T-helper 17 cell (primary cell): ENCODE results near the gene IRX6. TPM values are rescaled to one million over a fixed set of nuclear protein-coding genes. Genes with fewer than 3 reads are reported as not detected.

Experiments
- ATAC-seq: fragments of 150-1000 bp; cut with Tn5 transposase; 2 replicates; pipeline ENCODE4 v1.10.0; 2021; ENCODE audit warnings: mild to moderate bottlenecking, moderate library complexity
- DNase-seq, 3 donors: peaks; one replicate each; pipeline versions ENCODE4 v3.0.0 to v3.0.0-alpha.2; 2020 to 2021
- H3K9me3 ChIP-seq: one replicate; pipeline ENCODE4 v1.7.0; 2013; ENCODE audit warnings: low read length, mild to moderate bottlenecking; ENCODE audit not compliant: control insufficient read depth, poor library complexity, severe bottlenecking
- H3K27ac Mint-ChIP-seq: one replicate; pipeline ENCODE4 v1.8.0; 2022; ENCODE audit warnings: mild to moderate bottlenecking, moderate library complexity, mixed read lengths
- H3K27me3 Mint-ChIP-seq: one replicate; pipeline ENCODE4 v1.8.0; 2022; ENCODE audit warnings: mixed read lengths
- H3K36me3 Mint-ChIP-seq: one replicate; pipeline ENCODE4 v1.8.0; 2022; ENCODE audit warnings: low read depth, mixed read lengths
- H3K4me1 Mint-ChIP-seq: one replicate; pipeline ENCODE4 v1.8.0; 2022; ENCODE audit warnings: mild to moderate bottlenecking, mixed read lengths
- H3K4me3 Mint-ChIP-seq: one replicate; pipeline ENCODE4 v1.8.0; 2022; ENCODE audit warnings: mild to moderate bottlenecking, moderate library complexity, mixed read lengths
- total RNA-seq, 4 donors: library from RNA in 2 of 4; stranded (reverse) in 2 of 4; gene quantifications; one replicate each; pipeline ENCODE4 v1.2.3 and lab custom pipeline; 2022 to 2026

Gene IRX6
- total RNA-seq, result not detected
- 0 reads per million in 2 donors for total RNA-seq (lab: John Stamatoyannopoulos, UW)

GRCh38 chr16:55323637-55324271, at the start of gene IRX6:
Gene IRX6, plus strand, starts transcription at chr16:55324203. Its CDS starts 889 bp downstream, at chr16:55325092.
- H3K4me3 Mint-ChIP-seq, result no peak within 1 kb of the TSS
- H3K27me3 Mint-ChIP-seq, result peaks cover 61% of the 10 kb centered on the region
- no peaks in the 10 kb centered on the region for H3K36me3 Mint-ChIP-seq
- ATAC-seq (no peak), DNase-seq (no peak)
- H3K27ac Mint-ChIP-seq, result no peak within 1 kb of the TSS
- peaks cover 5% of the 10 kb centered on the region for H3K4me1 Mint-ChIP-seq
- no peaks in the 10 kb centered on the region for H3K9me3 ChIP-seq

GRCh38 chr16:55274391-55274790, 49.6 kb upstream of the IRX6 start:
- no peaks in the 10 kb centered on the region for H3K9me3 ChIP-seq
- no peak for ATAC-seq

GRCh38 chr16:55275167-55275566, 48.8 kb upstream of the IRX6 start:
- ATAC-seq, result no peak
- Mint-ChIP-seq H3K4me3 (no peak overlapping the region), H3K36me3 (no peaks in the 10 kb centered on the region), H3K27me3 (peaks cover 7% of the 10 kb centered on the region), H3K4me1 (no peaks in the 10 kb centered on the region), H3K27ac (no peak overlapping the region)
- no peaks in the 10 kb centered on the region for H3K9me3 ChIP-seq
- DNase-seq, result no peak

More at GRCh38 chr16:55274391-55274790, 49.6 kb upstream of the IRX6 start:
- Mint-ChIP-seq H3K36me3 (no peaks in the 10 kb centered on the region), H3K4me1 (no peaks in the 10 kb centered on the region), H3K4me3 (no peak overlapping the region), H3K27me3 (peaks cover 7% of the 10 kb centered on the region), H3K27ac (no peak overlapping the region)
- no peak for DNase-seq

GRCh38 chr16:55275869-55276268, 48.1 kb upstream of the IRX6 start:
- no peak for ATAC-seq

GRCh38 chr16:55277536-55277935, 46.5 kb upstream of the IRX6 start:
- no peak for ATAC-seq
- DNase-seq, result no peak
- Mint-ChIP-seq H3K4me1 (no peaks in the 10 kb centered on the region), H3K27ac (no peak overlapping the region), H3K36me3 (no peaks in the 10 kb centered on the region), H3K27me3 (peaks cover 11% of the 10 kb centered on the region), H3K4me3 (no peak overlapping the region)
- no peaks in the 10 kb centered on the region for H3K9me3 ChIP-seq

More at GRCh38 chr16:55275869-55276268, 48.1 kb upstream of the IRX6 start:
- DNase-seq, result no peak
- H3K27me3 Mint-ChIP-seq, result peaks cover 7% of the 10 kb centered on the region
- no peaks in the 10 kb centered on the region for H3K4me1 Mint-ChIP-seq
- no peak overlapping the region for H3K4me3 Mint-ChIP-seq
- no peaks in the 10 kb centered on the region for H3K9me3 ChIP-seq
- no peaks in the 10 kb centered on the region for H3K36me3 Mint-ChIP-seq
- no peak overlapping the region for H3K27ac Mint-ChIP-seq

GRCh38 chr16:55279598-55279997, 44.4 kb upstream of the IRX6 start:
- Mint-ChIP-seq H3K4me1 (no peaks in the 10 kb centered on the region), H3K4me3 (no peak overlapping the region), H3K27ac (no peak overlapping the region), H3K36me3 (no peaks in the 10 kb centered on the region), H3K27me3 (peaks cover 17% of the 10 kb centered on the region)
- no peak for ATAC-seq
- DNase-seq, result no peak
- H3K9me3 ChIP-seq, result no peaks in the 10 kb centered on the region

GRCh38 chr16:55280587-55280986, 43.4 kb upstream of the IRX6 start:
- H3K27me3 Mint-ChIP-seq, result peaks cover 17% of the 10 kb centered on the region

GRCh38 chr16:55282441-55282840, 41.6 kb upstream of the IRX6 start:
- DNase-seq, result no peak
- H3K9me3 ChIP-seq, result no peaks in the 10 kb centered on the region
- ATAC-seq, result no peak
- Mint-ChIP-seq H3K36me3 (no peaks in the 10 kb centered on the region), H3K27me3 (peaks cover 9% of the 10 kb centered on the region), H3K4me3 (no peak overlapping the region), H3K27ac (no peak overlapping the region), H3K4me1 (no peaks in the 10 kb centered on the region)

More at GRCh38 chr16:55280587-55280986, 43.4 kb upstream of the IRX6 start:
- Mint-ChIP-seq H3K4me3 (no peak overlapping the region), H3K4me1 (no peaks in the 10 kb centered on the region), H3K36me3 (no peaks in the 10 kb centered on the region), H3K27ac (no peak overlapping the region)
- no peak for DNase-seq
- H3K9me3 ChIP-seq, result no peaks in the 10 kb centered on the region
- no peak for ATAC-seq

- Mint-ChIP-seq H3K36me3 (no peaks in the 10 kb centered on the region), H3K4me1 (no peaks in the 10 kb centered on the region), H3K4me3 (no peak overlapping the region), H3K27me3 (peaks cover 9% of the 10 kb centered on the region), H3K27ac (no peak overlapping the region)
- no peaks in the 10 kb centered on the region for H3K9me3 ChIP-seq
- ATAC-seq (no peak), DNase-seq (no peak)
Measured at GRCh38 chr16:55283812-55284717, 39.9 kb upstream of the IRX6 start.

- Mint-ChIP-seq H3K4me3 (no peak overlapping the region), H3K4me1 (no peaks in the 10 kb centered on the region)
- DNase-seq, result no peak
Measured at GRCh38 chr16:55284718-55285099, 39.3 kb upstream of the IRX6 start.

GRCh38 chr16:55285586-55285985, 38.4 kb upstream of the IRX6 start:
- peaks cover 9% of the 10 kb centered on the region for H3K27me3 Mint-ChIP-seq
- no peak overlapping the region for H3K27ac Mint-ChIP-seq
- DNase-seq (no peak), ATAC-seq (no peak)
- no peaks in the 10 kb centered on the region for H3K4me1 Mint-ChIP-seq
- no peaks in the 10 kb centered on the region for H3K9me3 ChIP-seq
- H3K36me3 Mint-ChIP-seq, result no peaks in the 10 kb centered on the region
- H3K4me3 Mint-ChIP-seq, result no peak overlapping the region

More at GRCh38 chr16:55284718-55285099, 39.3 kb upstream of the IRX6 start:
- Mint-ChIP-seq H3K36me3 (no peaks in the 10 kb centered on the region), H3K27me3 (peaks cover 9% of the 10 kb centered on the region), H3K27ac (no peak overlapping the region)
- ATAC-seq, result no peak
- H3K9me3 ChIP-seq, result no peaks in the 10 kb centered on the region

- DNase-seq (no peak), ATAC-seq (no peak)
- Mint-ChIP-seq H3K36me3 (no peaks in the 10 kb centered on the region), H3K4me3 (no peak overlapping the region), H3K27ac (no peak overlapping the region), H3K27me3 (peaks cover 6% of the 10 kb centered on the region), H3K4me1 (no peaks in the 10 kb centered on the region)
- H3K9me3 ChIP-seq, result no peaks in the 10 kb centered on the region
Measured at GRCh38 chr16:55289353-55289752, 34.6 kb upstream of the IRX6 start.

- Mint-ChIP-seq H3K36me3 (no peaks in the 10 kb centered on the region), H3K4me3 (no peak overlapping the region), H3K27ac (no peak overlapping the region), H3K4me1 (no peaks in the 10 kb centered on the region), H3K27me3 (peaks cover 18% of the 10 kb centered on the region)
- H3K9me3 ChIP-seq, result no peaks in the 10 kb centered on the region
- ATAC-seq (no peak), DNase-seq (no peak)
Measured at GRCh38 chr16:55291847-55292246, 32.2 kb upstream of the IRX6 start.
